B cell (primary cell): ENCODE results near the gene DLG1. TPM values are rescaled to one million over a fixed set of nuclear protein-coding genes. Genes with fewer than 3 reads are reported as not detected.

Source experiments
- ATAC-seq: fragments of 200-7000 bp; cut with Tn5 transposase; one replicate; pipeline ENCODE4 v1.10.0; 2021; ENCODE audit warnings: low read depth, mild to moderate bottlenecking, moderate number of reproducible peaks, moderate library complexity
- CTCF ChIA-PET: fragments of 350-600 bp; sonication (Branson Sonifier 250); formaldehyde crosslinking; loops from one replicate; lab custom pipeline; 2021; ENCODE audit warnings: antibody characterized with exemption, inconsistent platforms; lab: Charles Lee
- POLR2A ChIA-PET: fragments of 350-600 bp; sonication (Branson Sonifier 250); formaldehyde crosslinking; loops from one replicate; lab custom pipeline; 2021; ENCODE audit warnings: antibody characterized with exemption; lab: Charles Lee
- DNase-seq: peaks from one replicate; pipeline ENCODE4 v3.0.0; 2013
- H2AFZ ChIP-seq: 2 replicates; pipeline ENCODE4 v1.6.1; 2012; ENCODE audit warnings: mild to moderate bottlenecking, low read depth, low read length; ENCODE audit not compliant: insufficient read depth, poor library complexity, severe bottlenecking
- H3K27ac ChIP-seq, 2 donors: 1 replicate in 1 of 2; 2 replicates in 1 of 2; pipeline ENCODE4 v1.5.1; 2012 to 2013; ENCODE audit warnings: low read length in 2 of 2, mild to moderate bottlenecking in 2 of 2, moderate library complexity in 1 of 2
- H3K27me3 ChIP-seq, 4 experiments: fragments of 200-600 bp in 1 of 4; sonication (generic) in 1 of 4; replicated peaks in 1 of 4; 1 replicate in 2 of 4; 2 replicates in 2 of 4; pipeline versions ENCODE4 v1.6.1 to v1.7.0; 2013 to 2016; ENCODE audit warnings: low read length in 3 of 4, mild to moderate bottlenecking in 2 of 4, mixed read lengths in 1 of 4, moderate library complexity in 1 of 4; ENCODE audit not compliant: insufficient read depth in 4 of 4, control insufficient read depth in 3 of 4; ENCODE audit errors: control extremely low read depth in 1 of 4
- H3K36me3 ChIP-seq, 2 experiments: replicated peaks in 1 of 2; 1 replicate in 1 of 2; 2 replicates in 1 of 2; pipeline versions ENCODE4 v1.6.1 to v1.7.1; 2013; ENCODE audit warnings: low read length in 1 of 2; ENCODE audit not compliant: insufficient read depth in 2 of 2, control insufficient read depth in 1 of 2; ENCODE audit errors: control extremely low read depth in 1 of 2, extremely low read depth in 1 of 2
- H3K4me1 ChIP-seq, 2 donors: fragments of 200-600 bp in 1 of 2; sonication (generic) in 1 of 2; 1 replicate in 1 of 2; 2 replicates in 1 of 2; pipeline versions ENCODE4 v1.5.1 to v1.6.1; 2013 to 2017; ENCODE audit warnings: low read length in 2 of 2; ENCODE audit not compliant: control insufficient read depth in 2 of 2, insufficient read depth in 2 of 2
- H3K4me2 ChIP-seq: replicated peaks from 2 replicates; pipeline ENCODE3; 2012; ENCODE audit warnings: mild to moderate bottlenecking, low read depth, low read length; ENCODE audit not compliant: poor library complexity, severe bottlenecking
- H3K4me3 ChIP-seq, 5 experiments: fragments of 200-600 bp in 1 of 5; sonication (generic) in 1 of 5; 1 replicate in 3 of 5; 2 replicates in 2 of 5; pipeline versions ENCODE4 v1.5.1 to v1.7.0; 2011 to 2016; ENCODE audit warnings: low read length in 4 of 5, mild to moderate bottlenecking in 4 of 5, low read depth in 2 of 5, control low read depth in 1 of 5, moderate library complexity in 1 of 5; ENCODE audit not compliant: insufficient read depth in 1 of 5; ENCODE audit errors: control extremely low read depth in 1 of 5, extremely low read depth in 1 of 5
- H3K79me2 ChIP-seq: fragments of 200-600 bp; sonication (generic); one replicate; pipeline ENCODE4 v1.6.0; 2016; ENCODE audit warnings: low read length; ENCODE audit not compliant: control insufficient read depth, insufficient read depth
- H3K9ac ChIP-seq: fragments of 200-600 bp; sonication (generic); 2 replicates; pipeline ENCODE4 v1.6.1; 2017; ENCODE audit warnings: mild to moderate bottlenecking, low read length, moderate library complexity
- H3K9me3 ChIP-seq, 3 donors: one replicate each; pipeline versions ENCODE4 v1.6.1 to v1.7.1; 2013; ENCODE audit warnings: low read length in 2 of 3; ENCODE audit not compliant: control insufficient read depth in 2 of 3, insufficient read depth in 1 of 3; ENCODE audit errors: control extremely low read depth in 1 of 3
- H4K20me1 ChIP-seq: 2 replicates; pipeline ENCODE4 v1.6.0; 2012; ENCODE audit warnings: mild to moderate bottlenecking, low read length; ENCODE audit not compliant: insufficient read depth, control insufficient read depth, poor library complexity, severe bottlenecking
- H3K27ac Mint-ChIP-seq: one replicate; pipeline ENCODE4 v1.8.0; 2021; ENCODE audit warnings: mixed read lengths
- H3K27me3 Mint-ChIP-seq: one replicate; pipeline ENCODE4 v1.8.0; 2021; ENCODE audit warnings: mixed read lengths
- H3K4me1 Mint-ChIP-seq: one replicate; pipeline ENCODE4 v1.8.0; 2021; ENCODE audit warnings: mixed read lengths
- H3K4me3 Mint-ChIP-seq: one replicate; pipeline ENCODE4 v1.8.0; 2021; ENCODE audit warnings: mixed read lengths
- H3K9me3 Mint-ChIP-seq: one replicate; pipeline ENCODE4 v1.8.0; 2022; ENCODE audit warnings: mixed read lengths; ENCODE audit not compliant: insufficient read depth
- CTCF ChIP-seq: fragments of 200-600 bp; IDR thresholded peaks from one replicate; pipeline ENCODE4 v1.8.0; 2022; ENCODE audit warnings: antibody characterized with exemption, mild to moderate bottlenecking
- EZH2 ChIP-seq: IDR thresholded peaks from 2 replicates; pipeline ENCODE4 v1.6.1; 2012; ENCODE audit warnings: borderline replicate concordance, low read depth, mild to moderate bottlenecking, moderate library complexity, low read length; ENCODE audit not compliant: insufficient read depth, poor library complexity, severe bottlenecking
- WGBS: methylation state at CpG from one replicate; pipeline ENCODE4 v1.1.5; 2013; ENCODE audit warnings: missing lambda C conversion rate; ENCODE audit not compliant: insufficient coverage; 5-methylcytosine and 5-hydroxymethylcytosine counted together
- intact Hi-C: fragments of 100-400 bp; cut with micrococcal nuclease; formaldehyde crosslinking; loops from one replicate; pipeline ENCODE4 v1.10.0; 2022
- polyA plus RNA-seq: library from polyadenylated mRNA; depleted of rRNA; stranded (reverse); fragments of >200 nt; gene quantifications from 2 replicates; pipeline ENCODE4 v1.2.3, GENCODE V29; 2012
- total RNA-seq, 2 donors: library from RNA; stranded (reverse); fragments of 120-200 nt in 1 of 2; gene quantifications; 1 replicate in 1 of 2; 2 replicates in 1 of 2; pipeline versions ENCODE4 v1.2.3 to v1.2.4, GENCODE V29; 2013 to 2022

The DLG1 gene
- total and polyA plus RNA-seq, 2 donors (not counting 1 experiment from before 2014, with no cell fraction given) = 23.4 to 114 TPM

- H3K27me3 Mint-ChIP-seq = no peaks in the 10 kb centered on the region
These were observed 72.8 kb downstream of the DLG1 start for GRCh38 chr3:197225579-197225978.

GRCh38 chr3:197224034-197224444, 74.4 kb downstream of the DLG1 start:
- no peak overlapping the region for H3K4me2 ChIP-seq
- H3K9me3 Mint-ChIP-seq = no peaks in the 10 kb centered on the region
- H3K4me1 ChIP-seq = no peaks in the 10 kb centered on the region
- H3K36me3 ChIP-seq = no peaks in the 10 kb centered on the region
- H3K4me3 Mint-ChIP-seq = no peak overlapping the region
- H3K27ac Mint-ChIP-seq = no peak overlapping the region
- ChIA-PET CTCF (interaction anchor here (0.7 to 2.5 kb wide), 6 partner anchors 11 to 291 kb away, joined by 3 to 12 read pairs (median 4); no protein-coding TSS in a partner anchor), POLR2A (no interaction called here)
- peaks cover 28% of the 10 kb centered on the region for H3K4me1 Mint-ChIP-seq
- TF ChIP-seq EZH2 = no peak
- TF ChIP-seq CTCF = peak; percentile 68
- H2AFZ ChIP-seq = no peak overlapping the region
- no peak overlapping the region for H3K4me3 ChIP-seq
- intact Hi-C loops = loop anchor here (1.0 kb wide), 1 partner anchor 286 kb away; no protein-coding TSS in a partner anchor
- DNase-seq = peak; percentile 50
- H3K27ac ChIP-seq = no peak overlapping the region
- no peak overlapping the region for H3K9ac ChIP-seq
- H3K79me2 ChIP-seq = peaks cover 44% of the 10 kb centered on the region
- peaks cover 26% of the 10 kb centered on the region for H4K20me1 ChIP-seq
- H3K27me3 ChIP-seq = no peaks in the 10 kb centered on the region
- no peaks in the 10 kb centered on the region for H3K27me3 Mint-ChIP-seq
- no peak for ATAC-seq
- H3K9me3 ChIP-seq = no peaks in the 10 kb centered on the region

More at GRCh38 chr3:197225579-197225978, 72.8 kb downstream of the DLG1 start:
- no peaks in the 10 kb centered on the region for H3K9me3 ChIP-seq
- no peak overlapping the region for H3K4me3 Mint-ChIP-seq
- no peak overlapping the region for H3K4me3 ChIP-seq
- no peak overlapping the region for H2AFZ ChIP-seq
- intact Hi-C loops = no loop called here
- H3K79me2 ChIP-seq = peaks cover 50% of the 10 kb centered on the region
- no peaks in the 10 kb centered on the region for H3K27me3 ChIP-seq
- ATAC-seq = no peak
- no peaks in the 10 kb centered on the region for H3K9me3 Mint-ChIP-seq
- H4K20me1 ChIP-seq = peaks cover 19% of the 10 kb centered on the region
- no peak for DNase-seq
- no peak for TF ChIP-seq EZH2
- no peak for TF ChIP-seq CTCF
- peaks cover 29% of the 10 kb centered on the region for H3K4me1 Mint-ChIP-seq
- no peaks in the 10 kb centered on the region for H3K36me3 ChIP-seq
- no peak overlapping the region for H3K27ac ChIP-seq
- CTCF ChIA-PET = interaction anchor here (0.6 to 2.5 kb wide), 3 partner anchors 9 to 284 kb away, joined by 3 to 12 read pairs (median 3); no protein-coding TSS in a partner anchor
- WGBS = no CpG with 5 or more reads among the region's 1 CpG
- no peaks in the 10 kb centered on the region for H3K4me1 ChIP-seq
- no peak overlapping the region for H3K27ac Mint-ChIP-seq
- POLR2A ChIA-PET = no interaction called here
- no peak overlapping the region for H3K4me2 ChIP-seq
- no peak overlapping the region for H3K9ac ChIP-seq
